HL-60 (cell line): ENCODE measurements around the gene LSM10.

ENCODE experiments used
- DNase-seq, 2 experiments: peaks; one replicate each; pipeline ENCODE4 v3.0.0-alpha.2; 2010 to 2020; ENCODE audit warnings: low read depth in 1 of 2, low spot score in 1 of 2
- H3K27ac ChIP-seq: fragments of 250-450 bp; sonication (Bioruptor Pico); replicated peaks from 2 replicates; pipeline ENCODE4 v1.5.1; 2020; ENCODE audit warnings: mild to moderate bottlenecking, moderate library complexity
- H3K27me3 ChIP-seq: fragments of 250-450 bp; sonication (Bioruptor Pico); 2 replicates; pipeline ENCODE4 v1.5.1; 2021; ENCODE audit warnings: mild to moderate bottlenecking, moderate library complexity; ENCODE audit not compliant: insufficient read depth, poor library complexity, severe bottlenecking
- H3K4me3 ChIP-seq: replicated peaks from 2 replicates; pipeline ENCODE4 v1.5.1; 2011; ENCODE audit warnings: mild to moderate bottlenecking, control low read depth, low read length; ENCODE audit not compliant: insufficient read depth
- GABPA ChIP-seq: IDR thresholded peaks from 2 replicates; pipeline ENCODE4 v1.6.1; 2012; ENCODE audit warnings: low read depth
- POLR2AphosphoS5 ChIP-seq: IDR thresholded peaks from 2 replicates; pipeline ENCODE4 v1.6.1; 2012; ENCODE audit warnings: low read depth
- SPI1 ChIP-seq: IDR thresholded peaks from 2 replicates; pipeline ENCODE4 v1.6.1; 2012; ENCODE audit warnings: low read depth, mild to moderate bottlenecking, borderline replicate concordance
- TF ChIP-seq, protein P1 (sequence below): IDR thresholded peaks from 2 replicates; pipeline ENCODE4 v1.6.1; 2012; ENCODE audit warnings: low read depth; ENCODE audit not compliant: insufficient replicate concordance
- TF ChIP-seq, protein P2 (sequence below): IDR thresholded peaks from one replicate; pipeline ENCODE4 v1.5.1; 2011; ENCODE audit warnings: low read length, control low read depth, inconsistent platforms; ENCODE audit not compliant: insufficient read depth

LSM10 gene

DNA sequence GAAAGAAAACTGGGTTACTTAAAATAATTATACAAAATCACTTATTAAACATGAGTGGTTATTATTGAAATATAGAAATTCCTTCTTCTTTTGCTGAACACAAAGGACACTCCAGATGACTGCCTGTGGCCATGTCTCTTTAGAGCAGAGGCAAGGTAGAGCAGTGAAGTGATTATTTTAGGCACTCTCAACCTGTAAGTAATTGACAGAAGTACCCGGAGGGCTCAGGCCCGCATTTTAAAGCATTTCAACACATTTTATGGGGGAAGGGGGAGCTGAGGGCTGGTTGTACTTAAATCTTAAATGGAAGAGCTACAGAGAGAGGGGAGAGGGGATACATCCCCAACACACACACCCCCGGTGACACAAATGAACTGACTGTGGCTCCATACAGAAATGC lies 42.3 kb upstream of the LSM10 start:
- TF ChIP-seq, protein P1, sequence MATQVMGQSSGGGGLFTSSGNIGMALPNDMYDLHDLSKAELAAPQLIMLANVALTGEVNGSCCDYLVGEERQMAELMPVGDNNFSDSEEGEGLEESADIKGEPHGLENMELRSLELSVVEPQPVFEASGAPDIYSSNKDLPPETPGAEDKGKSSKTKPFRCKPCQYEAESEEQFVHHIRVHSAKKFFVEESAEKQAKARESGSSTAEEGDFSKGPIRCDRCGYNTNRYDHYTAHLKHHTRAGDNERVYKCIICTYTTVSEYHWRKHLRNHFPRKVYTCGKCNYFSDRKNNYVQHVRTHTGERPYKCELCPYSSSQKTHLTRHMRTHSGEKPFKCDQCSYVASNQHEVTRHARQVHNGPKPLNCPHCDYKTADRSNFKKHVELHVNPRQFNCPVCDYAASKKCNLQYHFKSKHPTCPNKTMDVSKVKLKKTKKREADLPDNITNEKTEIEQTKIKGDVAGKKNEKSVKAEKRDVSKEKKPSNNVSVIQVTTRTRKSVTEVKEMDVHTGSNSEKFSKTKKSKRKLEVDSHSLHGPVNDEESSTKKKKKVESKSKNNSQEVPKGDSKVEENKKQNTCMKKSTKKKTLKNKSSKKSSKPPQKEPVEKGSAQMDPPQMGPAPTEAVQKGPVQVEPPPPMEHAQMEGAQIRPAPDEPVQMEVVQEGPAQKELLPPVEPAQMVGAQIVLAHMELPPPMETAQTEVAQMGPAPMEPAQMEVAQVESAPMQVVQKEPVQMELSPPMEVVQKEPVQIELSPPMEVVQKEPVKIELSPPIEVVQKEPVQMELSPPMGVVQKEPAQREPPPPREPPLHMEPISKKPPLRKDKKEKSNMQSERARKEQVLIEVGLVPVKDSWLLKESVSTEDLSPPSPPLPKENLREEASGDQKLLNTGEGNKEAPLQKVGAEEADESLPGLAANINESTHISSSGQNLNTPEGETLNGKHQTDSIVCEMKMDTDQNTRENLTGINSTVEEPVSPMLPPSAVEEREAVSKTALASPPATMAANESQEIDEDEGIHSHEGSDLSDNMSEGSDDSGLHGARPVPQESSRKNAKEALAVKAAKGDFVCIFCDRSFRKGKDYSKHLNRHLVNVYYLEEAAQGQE, result no peak
- TF ChIP-seq POLR2AphosphoS5, result no peak
- no peak for TF ChIP-seq GABPA
- no peak for TF ChIP-seq SPI1
- TF ChIP-seq, protein P2, sequence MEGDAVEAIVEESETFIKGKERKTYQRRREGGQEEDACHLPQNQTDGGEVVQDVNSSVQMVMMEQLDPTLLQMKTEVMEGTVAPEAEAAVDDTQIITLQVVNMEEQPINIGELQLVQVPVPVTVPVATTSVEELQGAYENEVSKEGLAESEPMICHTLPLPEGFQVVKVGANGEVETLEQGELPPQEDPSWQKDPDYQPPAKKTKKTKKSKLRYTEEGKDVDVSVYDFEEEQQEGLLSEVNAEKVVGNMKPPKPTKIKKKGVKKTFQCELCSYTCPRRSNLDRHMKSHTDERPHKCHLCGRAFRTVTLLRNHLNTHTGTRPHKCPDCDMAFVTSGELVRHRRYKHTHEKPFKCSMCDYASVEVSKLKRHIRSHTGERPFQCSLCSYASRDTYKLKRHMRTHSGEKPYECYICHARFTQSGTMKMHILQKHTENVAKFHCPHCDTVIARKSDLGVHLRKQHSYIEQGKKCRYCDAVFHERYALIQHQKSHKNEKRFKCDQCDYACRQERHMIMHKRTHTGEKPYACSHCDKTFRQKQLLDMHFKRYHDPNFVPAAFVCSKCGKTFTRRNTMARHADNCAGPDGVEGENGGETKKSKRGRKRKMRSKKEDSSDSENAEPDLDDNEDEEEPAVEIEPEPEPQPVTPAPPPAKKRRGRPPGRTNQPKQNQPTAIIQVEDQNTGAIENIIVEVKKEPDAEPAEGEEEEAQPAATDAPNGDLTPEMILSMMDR, result no peak
- Histone ChIP-seq H3K27me3 (no peaks in the 10 kb centered on the region), H3K27ac (no peak overlapping the region), H3K4me3 (no peak overlapping the region)
- DNase-seq, result no peak

DNA sequence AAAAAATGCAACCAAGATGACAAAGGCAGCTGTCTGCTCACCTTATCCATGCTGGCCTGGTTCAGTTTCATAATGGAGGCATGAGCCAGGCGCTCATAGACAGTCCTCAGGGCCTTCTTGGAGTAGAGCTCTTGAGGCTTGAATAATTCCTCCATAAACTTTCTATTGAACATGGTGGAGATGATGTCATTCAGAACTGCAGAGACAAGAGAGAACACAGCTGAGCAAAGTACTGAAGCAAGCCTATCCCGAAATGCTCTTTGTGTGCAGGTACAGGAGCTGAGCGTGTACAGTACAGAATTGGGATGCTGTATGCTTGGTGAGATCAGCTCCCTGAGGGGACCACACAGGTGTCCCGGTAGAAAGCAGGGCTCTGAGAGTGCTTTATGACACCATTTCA lies 41.0 kb upstream of the LSM10 start:
- no peak overlapping the region for H3K4me3 ChIP-seq
- no peaks in the 10 kb centered on the region for H3K27me3 ChIP-seq
- TF ChIP-seq, protein P2, result no peak
- TF ChIP-seq, protein P1, result no peak
- TF ChIP-seq GABPA, result no peak
- no peak for TF ChIP-seq SPI1
- no peak for TF ChIP-seq POLR2AphosphoS5
- DNase-seq, result no peak
- no peak overlapping the region for H3K27ac ChIP-seq

DNA sequence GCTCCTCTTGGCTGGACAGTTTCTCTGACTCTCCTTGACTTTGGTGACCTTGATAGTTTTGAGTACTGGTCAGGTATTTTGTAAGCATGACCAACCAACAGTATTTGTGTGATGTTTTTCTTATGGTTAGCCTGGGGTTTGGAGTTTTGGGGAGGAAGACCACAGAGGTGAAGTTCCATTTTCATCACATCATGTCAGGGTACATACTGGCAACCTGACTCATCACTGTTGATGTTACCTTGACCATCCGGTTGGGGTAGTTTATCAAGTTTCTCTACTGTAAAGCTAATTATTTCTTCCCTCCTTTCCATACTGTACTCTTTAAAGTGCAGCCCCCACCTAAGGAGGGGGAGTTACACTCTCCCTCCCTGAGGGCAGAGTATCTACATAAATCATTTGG lies 39.1 kb upstream of the LSM10 start:
- TF ChIP-seq, protein P2, result no peak
- TF ChIP-seq GABPA (no peak), SPI1 (no peak), POLR2AphosphoS5 (no peak)
- TF ChIP-seq, protein P1, result no peak
- Histone ChIP-seq H3K27ac (no peak overlapping the region), H3K4me3 (no peak overlapping the region), H3K27me3 (no peaks in the 10 kb centered on the region)
- DNase-seq, result no peak
